Lung (tissue), 12 donors: ENCODE measurements around the gene FUOM. TPM values are rescaled to one million over a fixed set of nuclear protein-coding genes. Genes with fewer than 3 reads are reported as not detected.

Experiments used
- ATAC-seq: fragments of 200-7000 bp; cut with Tn5 transposase; one replicate; pipeline ENCODE4 v1.9.1; 2020; ENCODE audit warnings: moderate number of reproducible peaks; ENCODE audit not compliant: insufficient read depth, low FRiP score
- DNase-seq, 3 donors: peaks; one replicate each; pipeline ENCODE4 v3.0.0-alpha.2; 2013 to 2017
- H3K27ac ChIP-seq, 2 donors: one replicate each; pipeline ENCODE4 v1.5.1; 2013; ENCODE audit warnings: mild to moderate bottlenecking in 2 of 2, moderate library complexity in 2 of 2, control low read depth in 1 of 2, inconsistent platforms in 1 of 2, low read depth in 1 of 2, low read length in 1 of 2
- H3K27me3 ChIP-seq, 3 donors: one replicate each; pipeline ENCODE4 v1.5.1; 2013; ENCODE audit warnings: low read length in 2 of 3; ENCODE audit not compliant: control insufficient read depth in 3 of 3, insufficient read depth in 3 of 3
- H3K36me3 ChIP-seq, 4 donors: one replicate each; pipeline ENCODE4 v1.5.1; 2013; ENCODE audit warnings: low read length in 4 of 4, mild to moderate bottlenecking in 1 of 4, moderate library complexity in 1 of 4; ENCODE audit not compliant: control insufficient read depth in 4 of 4, insufficient read depth in 4 of 4
- H3K4me1 ChIP-seq, 5 donors: one replicate each; pipeline ENCODE4 v1.5.1; 2013; ENCODE audit warnings: low read length in 5 of 5, mild to moderate bottlenecking in 2 of 5, moderate library complexity in 1 of 5; ENCODE audit not compliant: control insufficient read depth in 5 of 5, insufficient read depth in 5 of 5
- H3K4me3 ChIP-seq: one replicate; pipeline ENCODE4 v1.5.1; 2013; ENCODE audit warnings: mild to moderate bottlenecking, control low read depth, moderate library complexity
- H3K9ac ChIP-seq, 2 donors: one replicate each; pipeline ENCODE4 v1.5.1; 2013; ENCODE audit warnings: low read length in 2 of 2, control low read depth in 1 of 2; ENCODE audit not compliant: insufficient read depth in 1 of 2
- H3K9me3 ChIP-seq, 4 donors: one replicate each; pipeline ENCODE4 v1.5.1; 2013; ENCODE audit warnings: low read length in 3 of 4, mild to moderate bottlenecking in 1 of 4, moderate library complexity in 1 of 4; ENCODE audit not compliant: control insufficient read depth in 4 of 4, insufficient read depth in 3 of 4
- WGBS, 2 donors: extraction: QIAGEN DNeasy Blood & Tissue Kit; methylation state at CpG; one replicate each; pipeline ENCODE4 v1.1.7; 2013; 5-methylcytosine and 5-hydroxymethylcytosine counted together
- polyA plus RNA-seq, 2 donors: library from polyadenylated mRNA; stranded (reverse); fragments of 200-250 nt; gene quantifications; one replicate each; pipeline ENCODE4 v1.2.1, GENCODE V29; 2013
- total RNA-seq, 2 donors: library from RNA; depleted of rRNA in 1 of 2; stranded (reverse); fragments of >200 nt in 1 of 2; gene quantifications; one replicate each; pipeline ENCODE4 v1.2.1, GENCODE V29; 2014 to 2021
- TF ChIP-seq, protein P1 (sequence below): IDR thresholded peaks from 2 replicates; pipeline ENCODE4 v1.5.1; 2012; ENCODE audit warnings: mild to moderate bottlenecking; ENCODE audit errors: control extremely low read depth, extremely low read depth
- donor health status: control.
- donor health status: control.
- donor health status: Bipolar disorder and iron deficiency.
- donor health status: healthy.
- donor health status: DM: yes; HTN: yes; CAD: no.

Gene FUOM
- total and polyA plus RNA-seq, 4 donors = 8.4 to 41.4 (median 34.2) TPM

DNA sequence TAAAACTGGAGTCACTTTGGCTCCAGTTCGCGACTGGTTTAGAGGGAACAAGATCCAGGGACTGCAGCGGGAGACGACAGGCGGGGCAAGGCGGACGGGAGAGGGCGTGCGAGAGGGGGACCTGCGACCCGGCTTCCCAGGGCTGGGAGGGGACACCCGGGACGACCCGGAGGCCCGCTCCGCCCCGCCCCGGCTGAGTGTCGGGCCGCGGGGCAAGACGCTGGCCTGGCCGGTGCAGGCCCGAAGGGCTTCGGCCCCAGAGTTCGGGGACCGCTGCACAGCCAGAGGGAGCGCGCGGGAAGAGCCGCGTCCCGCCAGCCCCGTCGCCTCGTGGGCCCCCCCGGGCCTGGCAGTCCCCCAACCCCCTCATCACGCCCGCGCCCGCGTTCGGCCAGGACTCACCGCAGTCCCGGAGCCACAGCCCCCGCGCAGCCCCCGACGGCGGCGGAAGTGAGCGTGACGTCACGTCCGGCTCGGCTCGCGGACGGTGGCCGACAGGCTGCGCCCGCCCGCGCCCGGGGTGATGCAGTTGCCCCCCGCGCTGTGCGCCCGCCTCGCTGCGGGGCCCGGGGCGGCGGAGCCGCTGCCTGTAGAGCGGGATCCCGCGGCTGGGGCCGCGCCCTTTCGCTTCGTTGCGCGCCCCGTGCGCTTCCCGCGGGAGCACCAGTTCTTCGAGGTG lies 49.3 kb downstream of the FUOM start, which contains the start of the genes TUBGCP2 and ZNF511:
TSS of gene TUBGCP2 (minus strand) at position 452 of the 679 bp plus-strand sequence. CDS start 5,931 bp downstream, outside the sequence.
TSS of gene ZNF511 (plus strand) at position 494 of the 679 bp plus-strand sequence. CDS start at position 524, 30 bp downstream.
- H3K27me3 ChIP-seq = no peaks in the 10 kb centered on the region
- WGBS, 2 donors = 0% methylated on average over 78 to 89 of the region's 89 CpGs
- peaks cover 7 to 15% (median 11%) of the 10 kb centered on the region in 5 donors for H3K4me1 ChIP-seq
- DNase-seq = peak; percentile 87 to 91 (median 91)
- H3K36me3 ChIP-seq = peaks cover 0 to 19% (median 11%) of the 10 kb centered on the region in 4 donors
- H3K27ac ChIP-seq = peak within 1 kb of the TSS; percentile 97 to 98
- TF ChIP-seq, protein P1, sequence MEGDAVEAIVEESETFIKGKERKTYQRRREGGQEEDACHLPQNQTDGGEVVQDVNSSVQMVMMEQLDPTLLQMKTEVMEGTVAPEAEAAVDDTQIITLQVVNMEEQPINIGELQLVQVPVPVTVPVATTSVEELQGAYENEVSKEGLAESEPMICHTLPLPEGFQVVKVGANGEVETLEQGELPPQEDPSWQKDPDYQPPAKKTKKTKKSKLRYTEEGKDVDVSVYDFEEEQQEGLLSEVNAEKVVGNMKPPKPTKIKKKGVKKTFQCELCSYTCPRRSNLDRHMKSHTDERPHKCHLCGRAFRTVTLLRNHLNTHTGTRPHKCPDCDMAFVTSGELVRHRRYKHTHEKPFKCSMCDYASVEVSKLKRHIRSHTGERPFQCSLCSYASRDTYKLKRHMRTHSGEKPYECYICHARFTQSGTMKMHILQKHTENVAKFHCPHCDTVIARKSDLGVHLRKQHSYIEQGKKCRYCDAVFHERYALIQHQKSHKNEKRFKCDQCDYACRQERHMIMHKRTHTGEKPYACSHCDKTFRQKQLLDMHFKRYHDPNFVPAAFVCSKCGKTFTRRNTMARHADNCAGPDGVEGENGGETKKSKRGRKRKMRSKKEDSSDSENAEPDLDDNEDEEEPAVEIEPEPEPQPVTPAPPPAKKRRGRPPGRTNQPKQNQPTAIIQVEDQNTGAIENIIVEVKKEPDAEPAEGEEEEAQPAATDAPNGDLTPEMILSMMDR = no peak
- H3K9me3 ChIP-seq = peaks cover 0 to 2% (median 0%) of the 10 kb centered on the region in 4 donors
- peak within 1 kb of the TSS; percentile 95 for H3K4me3 ChIP-seq
- peak within 1 kb of the TSS; percentile 96 to 97 for H3K9ac ChIP-seq
- peak; percentile 86 for ATAC-seq

DNA sequence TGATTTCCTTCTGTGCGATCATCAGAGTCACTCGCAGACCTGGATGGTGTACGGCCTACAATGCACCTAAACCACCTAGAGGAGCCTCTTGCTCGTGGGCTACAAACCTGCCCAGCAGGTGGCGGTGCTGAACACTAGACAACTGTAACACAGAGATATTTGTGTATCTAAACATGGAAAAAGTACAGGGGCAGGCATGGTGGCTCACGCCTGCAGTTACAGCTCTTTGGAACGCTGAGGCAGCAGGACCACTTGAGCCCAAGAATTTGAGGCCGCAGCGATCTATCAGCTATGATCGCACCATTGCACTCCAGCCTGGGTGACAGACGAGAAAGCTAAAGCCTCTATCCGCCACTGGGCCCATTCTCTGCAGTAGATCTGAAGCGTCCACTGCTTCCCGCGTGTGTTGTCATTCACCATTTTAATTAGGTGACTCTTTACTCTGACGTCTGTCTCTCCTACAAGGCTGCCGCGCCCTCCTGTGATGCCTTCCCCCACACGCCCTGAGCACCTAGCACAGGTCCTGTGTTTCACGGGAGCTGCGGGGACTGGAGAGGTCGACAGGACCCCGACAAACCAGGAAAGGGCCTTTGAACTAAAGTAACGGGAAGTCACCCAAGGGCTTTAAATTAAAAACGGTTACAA lies 49.9 kb downstream of the FUOM start:
- peak; percentile 31 for ATAC-seq
- Histone ChIP-seq H3K9me3 (peaks cover 0 to 2% (median 0%) of the 10 kb centered on the region in 4 donors), H3K4me3 (peak overlapping the region; percentile 95), H3K9ac (peak overlapping the region; percentile 96 to 97), H3K27ac (peak overlapping the region; percentile 97 to 98), H3K36me3 (peaks cover 0 to 17% (median 11%) of the 10 kb centered on the region in 4 donors), H3K27me3 (no peaks in the 10 kb centered on the region), H3K4me1 (peaks cover 7 to 15% (median 11%) of the 10 kb centered on the region in 5 donors)
- DNase-seq = peak; percentile 74 to 77 (median 75)
- TF ChIP-seq, protein P1 = peak; percentile 55
- WGBS, 2 donors = 4 to 5% methylated on average over 25 of the region's 25 CpGs

DNA sequence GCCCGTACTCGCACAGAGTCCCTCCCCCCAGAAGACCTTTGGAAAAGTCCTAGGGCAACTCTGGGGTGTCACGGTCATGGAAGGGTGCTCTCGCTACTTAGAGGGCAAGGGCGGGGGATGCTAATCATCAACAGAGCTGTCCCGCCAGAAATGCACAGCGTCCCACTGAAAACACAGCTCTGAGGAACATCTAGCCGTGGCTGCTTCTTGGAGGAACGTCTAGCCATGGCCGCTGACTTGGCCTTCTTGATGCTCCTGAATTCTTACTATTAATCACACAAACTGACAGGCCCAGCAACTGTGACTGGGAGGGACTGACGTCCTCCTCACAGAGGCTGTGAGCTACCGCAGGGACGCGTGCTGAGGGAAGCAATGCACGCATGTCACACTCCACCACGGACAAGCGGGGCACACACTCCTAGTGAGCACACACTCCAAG lies 50.9 kb downstream of the FUOM start:
- Histone ChIP-seq H3K36me3 (peaks cover 0 to 23% (median 14%) of the 10 kb centered on the region in 4 donors), H3K4me1 (peaks cover 7 to 15% (median 11%) of the 10 kb centered on the region in 5 donors), H3K27ac (no peak overlapping the region), H3K4me3 (no peak overlapping the region), H3K9me3 (peaks cover 0 to under 1% (median 0%) of the 10 kb centered on the region in 4 donors), H3K27me3 (no peaks in the 10 kb centered on the region), H3K9ac (peak overlapping the region in 1 of 2 donors; percentile 32)
- WGBS, 2 donors = 90 to 92% methylated on average over 17 of the region's 17 CpGs
- ATAC-seq (no peak), DNase-seq (no peak)
- TF ChIP-seq, protein P1 = no peak
